Activated CD8-positive, alpha-beta T cell treated with anti-CD3 and anti-CD28 coated beads for 36 hours (primary cell): Measurements from ENCODE around the gene ESYT3. TPM values are rescaled to one million over a fixed set of nuclear protein-coding genes. Genes with fewer than 3 reads are reported as not detected.

ENCODE experiments used
- ATAC-seq: fragments of 200-7000 bp; cut with Tn5 transposase; one replicate; pipeline ENCODE4 v1.10.0; 2021; ENCODE audit warnings: mild to moderate bottlenecking, moderate library complexity
- CTCF ChIA-PET: fragments of 350-600 bp; sonication (Branson Sonifier 250); formaldehyde crosslinking; loops from one replicate; lab custom pipeline; 2021; ENCODE audit warnings: antibody characterized with exemption; lab: Charles Lee
- POLR2A ChIA-PET: fragments of 350-600 bp; sonication (Branson Sonifier 250); formaldehyde crosslinking; loops from one replicate; lab custom pipeline; 2021; ENCODE audit warnings: antibody characterized with exemption; lab: Charles Lee
- DNase-seq: peaks from one replicate; pipeline ENCODE4 v3.0.0-alpha.2; 2020
- H3K27ac Mint-ChIP-seq: one replicate; pipeline ENCODE4 v1.8.0; 2021; ENCODE audit warnings: mild to moderate bottlenecking, mixed read lengths
- H3K27me3 Mint-ChIP-seq: one replicate; pipeline ENCODE4 v1.8.0; 2021; ENCODE audit warnings: mixed read lengths
- H3K36me3 Mint-ChIP-seq: one replicate; pipeline ENCODE4 v1.8.0; 2021; ENCODE audit warnings: low read depth, mixed read lengths
- H3K4me1 Mint-ChIP-seq: one replicate; pipeline ENCODE4 v1.8.0; 2021; ENCODE audit warnings: low read depth, mixed read lengths
- H3K4me3 Mint-ChIP-seq: one replicate; pipeline ENCODE4 v1.8.0; 2021; ENCODE audit warnings: mild to moderate bottlenecking, moderate library complexity, mixed read lengths
- H3K9me3 Mint-ChIP-seq: one replicate; pipeline ENCODE4 v1.8.0; 2021; ENCODE audit warnings: mixed read lengths
- intact Hi-C: fragments of 100-400 bp; cut with micrococcal nuclease; formaldehyde crosslinking; loops from one replicate; pipeline ENCODE4 v1.10.0; 2022
- total RNA-seq, 2 experiments: library from RNA; stranded (reverse); gene quantifications; one replicate each; pipeline ENCODE4 v1.2.3, GENCODE V29; 2021
- TF ChIP-seq, protein P1 (sequence below): fragments of 200-600 bp; IDR thresholded peaks from one replicate; pipeline ENCODE4 v1.8.0; 2022; ENCODE audit warnings: antibody characterized with exemption, mild to moderate bottlenecking

The ESYT3 gene
- total RNA-seq, 2 experiments from 2014 or later = 0.09 to 0.16 TPM

DNA sequence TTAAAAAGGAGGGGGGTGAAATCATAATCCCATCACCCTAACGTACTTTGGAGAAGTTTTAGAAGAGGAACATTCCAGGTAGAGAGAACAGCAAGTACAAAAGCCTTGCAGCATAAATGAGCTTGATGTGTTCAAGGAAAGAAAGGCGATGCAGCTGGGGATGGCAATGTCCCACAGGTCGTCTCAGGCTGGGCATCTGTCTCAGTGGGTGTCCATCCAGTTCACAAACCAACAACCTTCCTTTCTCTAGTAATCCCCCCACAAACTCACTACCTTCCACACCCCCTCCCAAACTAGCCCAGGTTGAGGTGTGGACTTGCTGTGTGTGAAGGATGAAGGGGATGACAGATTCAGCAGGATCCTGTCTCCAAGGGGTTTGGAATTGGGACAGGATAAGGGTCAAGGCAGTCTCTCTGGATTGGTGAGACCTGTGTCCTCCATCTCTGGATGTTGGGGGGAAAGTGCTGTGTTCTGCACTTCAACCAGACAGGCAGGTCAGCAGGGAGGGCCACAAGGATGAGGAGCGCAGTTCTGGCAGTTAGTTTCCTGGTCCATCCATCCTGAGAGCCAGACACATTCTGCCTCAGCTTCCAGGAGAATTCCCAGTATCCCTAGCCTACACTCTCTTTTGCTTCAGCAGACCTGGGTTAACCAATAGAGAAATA is 1.7 kb upstream of the ESYT3 start:
- Mint-ChIP-seq H3K27ac (no peak overlapping the region), H3K4me1 (peaks cover 8% of the 10 kb centered on the region), H3K9me3 (no peaks in the 10 kb centered on the region), H3K27me3 (peaks cover 42% of the 10 kb centered on the region), H3K36me3 (no peaks in the 10 kb centered on the region), H3K4me3 (no peak overlapping the region)
- ChIA-PET POLR2A (no interaction called here), CTCF (no interaction called here)
- TF ChIP-seq, protein P1, sequence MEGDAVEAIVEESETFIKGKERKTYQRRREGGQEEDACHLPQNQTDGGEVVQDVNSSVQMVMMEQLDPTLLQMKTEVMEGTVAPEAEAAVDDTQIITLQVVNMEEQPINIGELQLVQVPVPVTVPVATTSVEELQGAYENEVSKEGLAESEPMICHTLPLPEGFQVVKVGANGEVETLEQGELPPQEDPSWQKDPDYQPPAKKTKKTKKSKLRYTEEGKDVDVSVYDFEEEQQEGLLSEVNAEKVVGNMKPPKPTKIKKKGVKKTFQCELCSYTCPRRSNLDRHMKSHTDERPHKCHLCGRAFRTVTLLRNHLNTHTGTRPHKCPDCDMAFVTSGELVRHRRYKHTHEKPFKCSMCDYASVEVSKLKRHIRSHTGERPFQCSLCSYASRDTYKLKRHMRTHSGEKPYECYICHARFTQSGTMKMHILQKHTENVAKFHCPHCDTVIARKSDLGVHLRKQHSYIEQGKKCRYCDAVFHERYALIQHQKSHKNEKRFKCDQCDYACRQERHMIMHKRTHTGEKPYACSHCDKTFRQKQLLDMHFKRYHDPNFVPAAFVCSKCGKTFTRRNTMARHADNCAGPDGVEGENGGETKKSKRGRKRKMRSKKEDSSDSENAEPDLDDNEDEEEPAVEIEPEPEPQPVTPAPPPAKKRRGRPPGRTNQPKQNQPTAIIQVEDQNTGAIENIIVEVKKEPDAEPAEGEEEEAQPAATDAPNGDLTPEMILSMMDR = no peak
- DNase-seq (no peak), ATAC-seq (no peak)
- intact Hi-C loops = no loop called here

- DNase-seq (no peak), ATAC-seq (no peak)
- intact Hi-C loops = no loop called here
- Mint-ChIP-seq H3K9me3 (no peaks in the 10 kb centered on the region), H3K27ac (no peak overlapping the region), H3K4me1 (peaks cover 8% of the 10 kb centered on the region), H3K4me3 (peak overlapping the region; percentile 67), H3K36me3 (no peaks in the 10 kb centered on the region), H3K27me3 (peaks cover 42% of the 10 kb centered on the region)
- ChIA-PET POLR2A (interaction anchor here (1.0 to 1.3 kb wide), 2 partner anchors 19 to 160 kb away, joined by 3 to 4 read pairs; partner anchors contain the start of gene CEP70), CTCF (interaction anchor here (1.1 to 2.4 kb wide), 6 partner anchors 16 to 490 kb away, joined by 3 to 18 read pairs (median 6); partner anchors contain the start of genes CEP70 and DZIP1L)
- TF ChIP-seq, protein P1 = no peak
Observed at GRCh38 chr3:138433892-138434275, 532 bp upstream of the ESYT3 start.

- H3K9me3 Mint-ChIP-seq = no peaks in the 10 kb centered on the region
- no peak for ATAC-seq
- H3K4me1 Mint-ChIP-seq = peaks cover 8% of the 10 kb centered on the region
- TF ChIP-seq, protein P1 = no peak
- no peak overlapping the region for H3K27ac Mint-ChIP-seq
- H3K4me3 Mint-ChIP-seq = peak overlapping the region; percentile 44
- ChIA-PET POLR2A (interaction anchor here (0.6 to 1.2 kb wide), 3 partner anchors 16 to 173 kb away, joined by 3 read pairs; partner anchors contain the start of gene FAIM), CTCF (interaction anchor here (1.1 to 2.4 kb wide), 6 partner anchors 17 to 488 kb away, joined by 3 to 18 read pairs (median 6); partner anchors contain the start of genes CEP70 and DZIP1L)
- H3K27me3 Mint-ChIP-seq = peaks cover 42% of the 10 kb centered on the region
- peak; percentile 14 for DNase-seq
- intact Hi-C loops = no loop called here
- H3K36me3 Mint-ChIP-seq = no peaks in the 10 kb centered on the region
Observed at GRCh38 chr3:138434875-138435772, 708 bp downstream of the ESYT3 start.

GRCh38 chr3:138435840-138436239 is 1.4 kb downstream of the ESYT3 start:
- DNase-seq (no peak), ATAC-seq (no peak)
- ChIA-PET POLR2A (interaction anchor here (0.6 kb wide), 1 partner anchor 173 kb away, joined by 3 read pairs; the partner anchor contains the start of gene FAIM), CTCF (interaction anchor here (1.6 kb wide), 1 partner anchor 488 kb away, joined by 8 read pairs; no protein-coding TSS in a partner anchor)
- Mint-ChIP-seq H3K4me1 (peaks cover 8% of the 10 kb centered on the region), H3K27ac (no peak overlapping the region), H3K27me3 (peaks cover 42% of the 10 kb centered on the region), H3K4me3 (peak overlapping the region; percentile 16), H3K9me3 (no peaks in the 10 kb centered on the region), H3K36me3 (no peaks in the 10 kb centered on the region)
- TF ChIP-seq, protein P1 = no peak
- intact Hi-C loops = no loop called here
